ENCODE results near the gene RLN3.
A peak's percentile ranks its signal among the peaks of the same experiment; 100 is the strongest.
"Not testable (repeated sequence)": the region's sequence is repeated elsewhere in the genome, so short reads cannot be mapped to it uniquely, and the experiment has no call there.

RLN3 gene

DNA sequence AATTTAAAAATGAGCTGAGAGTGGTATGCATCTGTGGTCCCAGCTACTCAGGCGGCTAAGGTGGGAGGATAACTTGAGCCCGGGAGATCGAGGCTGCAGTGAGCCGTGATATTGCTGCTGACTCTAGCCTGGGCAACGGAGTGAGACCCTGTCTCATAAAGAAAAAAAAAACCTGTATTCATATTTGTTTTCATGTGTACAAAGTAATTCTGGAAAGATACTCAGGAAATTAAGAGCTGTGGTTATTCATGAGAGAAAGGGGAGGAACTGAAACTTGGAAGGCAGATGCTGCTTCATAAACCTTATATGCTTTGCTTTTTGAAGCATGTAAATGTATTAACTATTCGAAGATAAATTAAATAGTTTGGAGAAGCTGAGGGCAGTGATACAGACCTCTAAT, 8.8 kb upstream of the RLN3 start:
- no peak overlapping the region for H3K4me3 ChIP-seq (ENCODE audit: low read depth, low read length)

GRCh38 chr19:14019739-14020138, 8.2 kb upstream of the RLN3 start:
- H3K4me3 ChIP-seq (ENCODE audit: low read depth, low read length): not testable (repeated sequence)

DNA sequence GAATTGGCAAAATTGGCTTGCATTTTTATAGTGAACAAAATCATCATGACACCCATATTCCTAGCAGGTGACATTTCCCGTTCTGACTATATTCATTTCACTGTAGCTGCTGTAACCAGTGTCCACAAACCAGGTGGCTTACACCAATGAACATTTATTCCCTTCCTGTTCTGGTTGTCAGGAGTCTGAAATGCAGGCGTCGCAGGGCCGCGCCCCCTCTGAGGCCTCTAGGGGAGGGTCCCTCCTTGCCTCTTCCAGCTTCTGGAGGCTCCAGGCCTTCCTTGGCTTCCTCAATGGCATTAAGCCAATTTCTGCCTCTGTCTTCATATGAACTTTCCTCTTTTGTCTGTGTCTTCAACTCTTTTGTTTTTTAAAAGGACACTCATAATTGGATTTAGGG, 6.5 kb upstream of the RLN3 start:
- H3K4me3 ChIP-seq (ENCODE audit: low read depth, low read length): no peak overlapping the region

GRCh38 chr19:14022469-14022868, 5.5 kb upstream of the RLN3 start:
- H3K4me3 ChIP-seq (ENCODE audit: low read depth, low read length): no peak overlapping the region

DNA sequence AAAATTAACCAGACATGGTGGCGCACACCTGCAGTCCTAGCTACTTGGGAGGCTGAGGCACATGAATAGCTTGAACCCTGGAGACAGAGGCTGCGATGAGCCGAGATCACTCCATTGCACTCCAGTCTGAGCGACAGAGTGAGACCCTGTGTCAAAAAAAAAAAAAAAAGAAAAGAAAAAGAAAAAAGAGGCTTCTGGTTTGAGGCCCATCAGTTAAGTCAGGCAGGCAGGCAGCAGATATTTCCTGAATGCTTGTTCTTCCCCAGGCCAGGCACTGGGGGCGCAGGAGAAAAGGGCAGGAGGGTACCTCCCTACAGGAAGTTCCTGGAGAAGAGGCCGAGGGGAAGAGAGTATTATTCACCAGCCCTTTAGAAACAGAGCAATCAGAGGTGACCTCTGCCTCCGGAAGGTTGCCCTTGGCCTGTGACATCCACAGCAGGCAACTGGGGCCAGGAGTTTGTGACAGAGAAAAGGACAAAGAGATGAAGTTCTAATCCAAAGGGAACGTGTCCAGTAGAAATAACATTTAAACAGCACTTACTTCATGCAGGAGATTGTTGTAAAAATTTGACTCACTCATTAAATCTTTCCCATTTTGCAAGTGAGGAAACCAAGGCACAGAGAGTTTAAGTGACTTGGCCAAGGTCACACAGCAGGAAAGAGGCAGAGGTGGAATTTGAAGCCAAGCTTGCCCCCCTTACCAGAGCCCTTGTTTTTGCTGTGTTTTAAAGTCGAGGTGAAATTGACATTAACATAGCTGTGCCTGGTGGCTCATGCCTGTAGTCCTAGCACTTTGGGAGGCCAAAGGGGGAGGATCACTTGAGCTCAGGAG, 4.3 kb upstream of the RLN3 start:
- no peak overlapping the region for H3K4me3 ChIP-seq (ENCODE audit: low read depth, low read length)

DNA sequence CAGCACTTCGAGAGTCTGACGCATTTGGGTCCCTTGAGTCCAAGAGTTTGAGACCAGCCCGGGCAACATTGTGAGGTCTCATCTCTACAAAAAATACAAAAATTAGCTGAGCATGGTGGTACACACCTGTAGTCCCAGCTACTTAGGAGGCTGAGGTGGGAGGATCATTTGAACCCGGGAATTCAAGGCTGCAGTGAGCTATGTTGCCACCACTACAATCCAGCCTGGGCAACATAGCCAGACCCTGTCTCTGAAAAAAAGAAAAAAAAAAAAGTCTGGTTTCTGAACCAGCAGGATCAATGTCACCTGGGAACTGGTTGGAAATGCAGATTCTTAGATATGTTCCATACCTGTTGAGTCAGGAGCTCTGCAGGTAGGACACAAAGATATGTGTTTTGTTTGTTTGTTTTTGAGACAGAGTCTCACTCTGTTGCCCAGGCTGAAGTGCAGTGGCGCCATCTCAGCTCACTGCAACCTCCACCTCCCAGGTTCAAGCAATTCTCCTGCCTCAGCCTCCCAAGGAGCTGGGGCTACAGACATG, 1.2 kb upstream of the RLN3 start:
- not testable (repeated sequence) for H3K4me3 ChIP-seq (ENCODE audit: low read depth, low read length)

GRCh38 chr19:14028901-14029300, 953 bp downstream of the RLN3 start:
- no peak overlapping the region for H3K4me3 ChIP-seq (ENCODE audit: low read depth, low read length)

GRCh38 chr19:14030997-14031718, 3.2 kb downstream of the RLN3 start:
- H3K4me3 ChIP-seq (ENCODE audit: low read depth, low read length): peak overlapping the region; percentile 78

GRCh38 chr19:14031719-14032480, 4.0 kb downstream of the RLN3 start, which contains the start of gene IL27RA:
TSS of gene IL27RA (plus strand) at chr19:14031762. CDS start at chr19:14031873, 111 bp downstream.
- peak within 1 kb of the TSS; percentile 78 for H3K4me3 ChIP-seq (ENCODE audit: low read depth, low read length)

GRCh38 chr19:14033946-14034345, 6.0 kb downstream of the RLN3 start:
- no peak overlapping the region for H3K4me3 ChIP-seq (ENCODE audit: low read depth, low read length)

DNA sequence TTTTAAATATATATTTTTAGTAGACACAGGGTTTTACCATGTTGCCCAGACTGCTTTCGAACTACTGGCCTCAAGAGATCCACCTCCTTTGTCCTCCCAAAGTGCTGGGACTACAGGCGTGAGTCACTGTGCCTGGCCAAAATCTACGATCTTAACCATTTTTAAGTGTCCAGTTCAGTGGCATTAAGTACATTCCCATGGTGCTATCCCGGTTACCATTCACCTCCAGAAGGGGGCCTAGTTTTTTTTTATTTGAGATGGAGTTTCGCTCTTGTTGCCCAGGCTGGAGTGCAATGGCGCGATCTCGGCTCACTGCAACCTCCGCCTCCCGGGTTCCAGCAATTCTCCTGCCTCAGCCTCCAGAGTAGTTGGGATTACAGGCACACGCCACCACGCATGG, 7.2 kb downstream of the RLN3 start:
- not testable (repeated sequence) for H3K4me3 ChIP-seq (ENCODE audit: low read depth, low read length)

DNA sequence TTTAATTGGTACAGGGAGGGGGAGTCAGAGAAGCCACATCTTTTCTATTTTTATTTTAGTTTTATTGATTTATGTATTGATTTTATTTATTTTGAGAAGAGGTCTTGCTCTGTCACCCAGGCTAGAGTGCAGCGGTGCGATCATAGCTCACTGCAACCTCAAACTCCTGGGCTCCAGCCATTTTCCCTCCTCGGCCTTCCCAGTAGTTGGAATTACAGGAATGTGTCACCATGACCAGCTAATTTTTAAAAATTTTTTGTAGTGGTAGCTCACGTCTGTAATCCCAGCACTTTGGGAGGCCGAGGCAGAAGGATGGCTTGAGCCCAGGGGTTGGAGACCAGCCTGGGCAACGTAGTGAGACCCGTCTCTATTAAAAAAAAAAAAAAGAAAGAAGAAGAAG, 7.8 kb downstream of the RLN3 start:
- H3K4me3 ChIP-seq (ENCODE audit: low read depth, low read length): no peak overlapping the region

GRCh38 chr19:14039181-14039580, 11.2 kb downstream of the RLN3 start:
- no peak overlapping the region for H3K4me3 ChIP-seq (ENCODE audit: low read depth, low read length)

DNA sequence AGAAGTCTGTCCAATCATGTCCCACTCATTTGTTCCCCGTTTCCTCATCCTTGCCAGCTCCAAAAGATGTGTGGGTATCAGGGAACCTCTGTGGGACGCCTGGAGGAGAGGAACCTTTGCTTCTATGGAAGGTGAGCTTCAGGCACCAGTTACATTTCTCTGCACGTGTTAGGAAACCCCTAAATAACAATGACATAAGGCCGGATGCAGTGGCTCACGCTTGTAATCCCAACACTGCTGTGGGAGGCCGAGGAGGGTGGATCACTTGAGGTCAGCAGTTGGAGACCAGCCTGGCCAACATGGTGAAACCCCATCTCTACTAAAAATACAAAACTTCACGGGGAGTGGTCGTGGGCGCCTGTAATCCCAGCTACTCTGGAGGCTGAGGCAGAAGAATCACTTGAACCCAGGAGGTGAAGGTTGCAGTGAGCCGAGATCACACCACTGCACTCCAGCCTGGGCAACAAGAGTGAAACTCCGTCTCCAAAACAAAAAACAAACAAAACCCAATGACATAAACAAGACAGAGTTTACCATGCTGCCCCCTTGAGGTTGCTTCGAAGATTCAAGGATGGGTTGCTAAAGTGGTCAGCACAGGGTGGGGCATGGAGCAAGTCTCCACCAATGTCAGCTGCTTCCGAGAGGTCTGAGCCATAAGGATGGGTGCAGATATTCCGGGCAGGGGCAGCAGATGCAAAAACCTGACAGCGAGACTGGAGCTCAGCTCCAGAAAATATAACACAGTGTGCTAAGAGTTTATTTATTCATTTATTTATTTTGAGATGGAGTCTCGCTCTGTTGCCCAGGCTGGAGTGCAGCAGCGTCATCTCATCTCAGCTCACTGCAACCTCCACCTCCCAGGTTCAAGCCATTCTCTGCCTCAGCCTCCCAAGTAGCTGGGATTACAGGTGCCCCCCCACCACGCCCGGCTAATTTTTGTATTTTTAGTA, 15.0 kb downstream of the RLN3 start:
- not testable (repeated sequence) for H3K4me3 ChIP-seq (ENCODE audit: low read depth, low read length)

DNA sequence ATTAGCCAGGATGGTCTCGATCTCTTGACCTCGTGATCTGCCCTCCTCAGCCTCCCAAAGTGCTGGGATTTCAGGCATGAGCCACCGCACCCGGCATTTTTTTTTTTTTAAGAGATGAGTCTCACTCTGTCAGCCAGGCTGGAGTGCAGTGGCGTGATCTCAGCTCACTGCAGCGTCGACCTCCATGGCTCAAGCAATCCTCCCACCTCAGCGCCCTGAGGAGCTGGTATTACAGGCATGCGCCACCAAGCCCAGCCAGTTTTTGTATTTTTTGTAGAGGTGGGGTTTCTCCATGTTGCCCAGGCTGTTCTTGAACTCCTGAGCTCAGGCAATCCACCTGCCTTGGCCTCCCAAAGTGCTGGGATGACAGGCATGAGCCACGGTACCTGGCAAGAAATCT, 19.9 kb downstream of the RLN3 start:
- H3K4me3 ChIP-seq (ENCODE audit: low read depth, low read length): not testable (repeated sequence)

- H3K4me3 ChIP-seq (ENCODE audit: low read depth, low read length): no peak overlapping the region
These were observed 20.6 kb downstream of the RLN3 start for GRCh38 chr19:14048443-14049153.

DNA sequence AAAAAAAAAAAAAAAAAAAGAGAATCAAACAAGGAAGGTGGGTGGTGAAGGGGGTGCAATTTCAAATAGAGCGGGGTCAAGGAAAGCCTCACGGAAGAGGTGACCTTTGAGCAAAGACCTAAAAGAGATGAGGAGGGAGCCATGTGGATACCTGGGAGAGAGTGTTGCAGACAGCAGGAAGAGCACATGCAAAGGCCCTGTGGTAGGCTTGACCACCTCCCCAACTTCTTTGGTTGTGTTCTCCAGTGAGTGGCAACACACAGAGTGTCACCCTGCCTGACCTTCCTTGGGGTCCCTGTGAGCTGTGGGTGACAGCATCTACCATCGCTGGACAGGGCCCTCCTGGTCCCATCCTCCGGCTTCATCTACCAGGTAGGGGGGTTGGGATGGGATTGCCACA, 22.6 kb downstream of the RLN3 start:
- H3K4me3 ChIP-seq (ENCODE audit: low read depth, low read length): no peak overlapping the region

GRCh38 chr19:14050961-14051360, 23.0 kb downstream of the RLN3 start:
- H3K4me3 ChIP-seq (ENCODE audit: low read depth, low read length): not testable (repeated sequence)

DNA sequence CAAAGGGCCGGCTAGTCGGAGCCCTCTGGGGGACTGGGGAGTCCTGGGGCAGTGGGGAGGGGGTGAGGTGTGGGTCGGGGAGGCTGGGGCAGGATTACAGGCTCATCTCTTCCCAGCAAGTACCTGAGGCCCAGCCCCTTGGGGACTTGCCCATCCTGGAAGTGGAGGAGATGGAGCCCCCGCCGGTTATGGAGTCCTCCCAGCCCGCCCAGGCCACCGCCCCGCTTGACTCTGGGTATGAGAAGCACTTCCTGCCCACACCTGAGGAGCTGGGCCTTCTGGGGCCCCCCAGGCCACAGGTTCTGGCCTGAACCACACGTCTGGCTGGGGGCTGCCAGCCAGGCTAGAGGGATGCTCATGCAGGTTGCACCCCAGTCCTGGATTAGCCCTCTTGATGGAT, 24.0 kb downstream of the RLN3 start:
- H3K4me3 ChIP-seq (ENCODE audit: low read depth, low read length): no peak overlapping the region

DNA sequence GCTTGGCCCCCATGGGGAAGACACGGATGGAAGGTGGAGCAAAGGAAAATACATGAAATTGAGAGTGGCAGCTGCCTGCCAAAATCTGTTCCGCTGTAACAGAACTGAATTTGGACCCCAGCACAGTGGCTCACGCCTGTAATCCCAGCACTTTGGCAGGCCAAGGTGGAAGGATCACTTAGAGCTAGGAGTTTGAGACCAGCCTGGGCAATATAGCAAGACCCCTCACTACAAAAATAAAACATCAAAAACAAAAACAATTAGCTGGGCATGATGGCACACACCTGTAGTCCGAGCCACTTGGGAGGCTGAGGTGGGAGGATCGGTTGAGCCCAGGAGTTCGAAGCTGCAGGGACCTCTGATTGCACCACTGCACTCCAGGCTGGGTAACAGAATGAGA, 24.5 kb downstream of the RLN3 start:
- no peak overlapping the region for H3K4me3 ChIP-seq (ENCODE audit: low read depth, low read length)
